OCI-LY1 (cell line): ENCODE results near the gene LRRC40.

Source experiments
- H2AFZ ChIP-seq: fragments of 200-600 bp; sonication (generic), shearing (Covaris generic); 2 replicates; pipeline ENCODE4 v1.6.0; 2014; ENCODE audit warnings: antibody characterized with exemption, mild to moderate bottlenecking, low read length
- H3F3A ChIP-seq: fragments of 200-600 bp; sonication (generic), shearing (Covaris generic); 2 replicates; pipeline ENCODE4 v1.6.0; 2014; ENCODE audit warnings: mild to moderate bottlenecking, antibody characterized with exemption, low read length, moderate library complexity; ENCODE audit not compliant: insufficient read depth
- H3K27ac ChIP-seq: fragments of 200-600 bp; sonication (generic); 2 replicates; pipeline ENCODE4 v1.5.1; 2014; ENCODE audit warnings: low read length, mixed run types, mild to moderate bottlenecking, low read depth; ENCODE audit not compliant: poor library complexity, severe bottlenecking
- H3K27me3 ChIP-seq: fragments of 200-600 bp; sonication (generic); 2 replicates; pipeline ENCODE4 v1.6.0; 2014; ENCODE audit warnings: antibody characterized with exemption, mild to moderate bottlenecking, low read length, moderate library complexity; ENCODE audit not compliant: insufficient read depth
- H3K36me3 ChIP-seq: fragments of 200-600 bp; sonication (generic); 2 replicates; pipeline ENCODE4 v1.6.1; 2014; ENCODE audit warnings: mild to moderate bottlenecking, antibody characterized with exemption, low read length, moderate library complexity, mixed read lengths; ENCODE audit not compliant: insufficient read depth
- H3K4me1 ChIP-seq: fragments of 200-600 bp; sonication (generic); 2 replicates; pipeline ENCODE4 v1.5.1; 2014; ENCODE audit warnings: mild to moderate bottlenecking, low read length, moderate library complexity; ENCODE audit not compliant: insufficient read depth, severe bottlenecking
- H3K4me2 ChIP-seq: fragments of 200-600 bp; sonication (generic), shearing (Covaris generic); 2 replicates; pipeline ENCODE4 v1.6.1; 2014; ENCODE audit warnings: low read length
- H3K4me3 ChIP-seq: fragments of 200-600 bp; sonication (generic); 2 replicates; pipeline ENCODE4 v1.5.1; 2014; ENCODE audit warnings: low read length, low read depth, mild to moderate bottlenecking, mixed read lengths; ENCODE audit not compliant: poor library complexity, severe bottlenecking
- H3K79me2 ChIP-seq: fragments of 200-600 bp; shearing (Covaris generic); 2 replicates; pipeline ENCODE4 v1.6.1; 2016; ENCODE audit warnings: mixed run types, low read length, mixed read lengths; ENCODE audit not compliant: insufficient read depth
- H3K9ac ChIP-seq: fragments of 200-600 bp; sonication (generic), shearing (Covaris generic); 2 replicates; pipeline ENCODE4 v1.6.1; 2014; ENCODE audit warnings: mild to moderate bottlenecking, low read length, mixed read lengths
- H3K9me2 ChIP-seq: fragments of 200-600 bp; sonication (generic), shearing (Covaris generic); 2 replicates; pipeline ENCODE4 v1.6.1; 2014; ENCODE audit warnings: low read depth, mild to moderate bottlenecking, low read length, mixed read lengths
- H3K9me3 ChIP-seq: fragments of 200-600 bp; shearing (Covaris generic); 2 replicates; pipeline ENCODE4 v1.6.1; 2014; ENCODE audit warnings: low read length, mixed read lengths
- H4K20me1 ChIP-seq: fragments of 200-600 bp; sonication (generic), shearing (Covaris generic); 2 replicates; pipeline ENCODE4 v1.6.0; 2016; ENCODE audit warnings: mild to moderate bottlenecking, low read length; ENCODE audit not compliant: insufficient read depth
- CTCF ChIP-seq: fragments of 200-600 bp; sonication (generic), shearing (Covaris generic); IDR thresholded peaks from 2 replicates; pipeline ENCODE4 v1.5.1; 2017; ENCODE audit warnings: mild to moderate bottlenecking, antibody characterized with exemption, low read length, moderate library complexity, mixed read lengths
- EZH2 ChIP-seq: fragments of 200-600 bp; sonication (generic), shearing (Covaris generic); IDR thresholded peaks from 2 replicates; pipeline ENCODE4 v1.8.0; 2017; ENCODE audit warnings: borderline replicate concordance, mixed run types, mild to moderate bottlenecking, antibody characterized with exemption, low read length, moderate library complexity, mixed read lengths

The LRRC40 gene

GRCh38 chr1:70142075-70142474 is 63.3 kb downstream of the LRRC40 start:
- no peak overlapping the region for H3K4me3 ChIP-seq
- no peaks in the 10 kb centered on the region for H3K9me2 ChIP-seq
- H3K79me2 ChIP-seq, result no peaks in the 10 kb centered on the region
- no peak overlapping the region for H3K9ac ChIP-seq
- H2AFZ ChIP-seq, result no peak overlapping the region
- no peak overlapping the region for H3K27ac ChIP-seq
- peaks cover 4% of the 10 kb centered on the region; the same call in 1 of the 2 replicates for H3K36me3 ChIP-seq
- H3K9me3 ChIP-seq, result no peaks in the 10 kb centered on the region
- H3K4me2 ChIP-seq, result no peak overlapping the region
- H3K27me3 ChIP-seq, result no peaks in the 10 kb centered on the region
- no peak for TF ChIP-seq EZH2
- TF ChIP-seq CTCF, result peak; percentile 37; the same call in 1 of the 2 replicates
- no peaks in the 10 kb centered on the region for H4K20me1 ChIP-seq
- no peaks in the 10 kb centered on the region for H3K4me1 ChIP-seq
- H3F3A ChIP-seq, result no peaks in the 10 kb centered on the region

- no peak overlapping the region for H3K4me3 ChIP-seq
- H3K36me3 ChIP-seq, result no peaks in the 10 kb centered on the region
- no peaks in the 10 kb centered on the region for H3K9me3 ChIP-seq
- H2AFZ ChIP-seq, result no peak overlapping the region
- H3K79me2 ChIP-seq, result no peaks in the 10 kb centered on the region
- H3K9me2 ChIP-seq, result no peaks in the 10 kb centered on the region
- no peak overlapping the region for H3K27ac ChIP-seq
- no peaks in the 10 kb centered on the region for H3K27me3 ChIP-seq
- no peaks in the 10 kb centered on the region for H4K20me1 ChIP-seq
- H3K4me1 ChIP-seq, result no peaks in the 10 kb centered on the region
- TF ChIP-seq EZH2 (no peak), CTCF (no peak)
- no peaks in the 10 kb centered on the region for H3F3A ChIP-seq
- H3K9ac ChIP-seq, result no peak overlapping the region
- H3K4me2 ChIP-seq, result no peak overlapping the region
Observed at GRCh38 chr1:70140894-70141293, 64.5 kb downstream of the LRRC40 start.

- no peaks in the 10 kb centered on the region for H3K27me3 ChIP-seq
- H4K20me1 ChIP-seq, result no peaks in the 10 kb centered on the region
- no peak overlapping the region for H3K4me3 ChIP-seq
- no peaks in the 10 kb centered on the region for H3K9me3 ChIP-seq
- H2AFZ ChIP-seq, result no peak overlapping the region
- H3K4me2 ChIP-seq, result no peak overlapping the region
- no peak overlapping the region for H3K27ac ChIP-seq
- H3K36me3 ChIP-seq, result no peaks in the 10 kb centered on the region
- no peaks in the 10 kb centered on the region for H3F3A ChIP-seq
- H3K9ac ChIP-seq, result no peak overlapping the region
- no peaks in the 10 kb centered on the region for H3K79me2 ChIP-seq
- no peak for TF ChIP-seq EZH2
- TF ChIP-seq CTCF, result no peak
- no peaks in the 10 kb centered on the region for H3K9me2 ChIP-seq
- H3K4me1 ChIP-seq, result no peaks in the 10 kb centered on the region
Observed at GRCh38 chr1:70140343-70140742, 65.0 kb downstream of the LRRC40 start.
